Left forelimb (tissue), 1 donor: Measurements from ENCODE around the gene CFAP157.

Experiments
- DNase-seq: peaks from one replicate; pipeline ENCODE4 v3.0.0-alpha.2; 2018; ENCODE audit warnings: low spot score

Gene CFAP157

GRCh38 chr9:127762111-127762676, 55.4 kb downstream of the CFAP157 start:
- DNase-seq, result no peak

- DNase-seq, result no peak
Measured at GRCh38 chr9:127763918-127764384, 57.2 kb downstream of the CFAP157 start.

- DNase-seq, result no peak
Measured at GRCh38 chr9:127765418-127765817, 58.6 kb downstream of the CFAP157 start.
